Medulla oblongata (tissue), 1 donor: Measurements from ENCODE around the gene TMCO4.
"Not testable (repeated sequence)": the region's sequence is repeated elsewhere in the genome, so short reads cannot be mapped to it uniquely, and the experiment has no call there.

Source experiments
- DNase-seq: peaks from one replicate; pipeline ENCODE4 v3.0.0-alpha.2; 2015; ENCODE audit errors: extremely low spot score

The TMCO4 gene

DNA sequence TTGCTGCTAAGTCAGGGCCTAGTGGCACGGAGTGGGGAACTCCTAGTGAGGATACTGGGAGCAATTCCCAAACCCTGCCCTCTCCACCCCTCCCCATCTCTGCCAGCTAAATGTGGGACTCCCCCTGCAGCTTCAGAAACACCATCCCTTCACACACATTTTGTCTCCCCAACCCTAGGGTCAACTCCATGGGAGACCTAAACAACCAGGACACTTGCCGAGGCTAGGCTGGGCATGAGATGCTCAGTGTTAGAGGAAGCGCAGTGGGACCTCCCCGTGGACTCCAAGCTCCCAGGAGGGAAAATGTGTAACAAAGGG lies 13.9 kb upstream of the TMCO4 start:
- DNase-seq = no peak

DNA sequence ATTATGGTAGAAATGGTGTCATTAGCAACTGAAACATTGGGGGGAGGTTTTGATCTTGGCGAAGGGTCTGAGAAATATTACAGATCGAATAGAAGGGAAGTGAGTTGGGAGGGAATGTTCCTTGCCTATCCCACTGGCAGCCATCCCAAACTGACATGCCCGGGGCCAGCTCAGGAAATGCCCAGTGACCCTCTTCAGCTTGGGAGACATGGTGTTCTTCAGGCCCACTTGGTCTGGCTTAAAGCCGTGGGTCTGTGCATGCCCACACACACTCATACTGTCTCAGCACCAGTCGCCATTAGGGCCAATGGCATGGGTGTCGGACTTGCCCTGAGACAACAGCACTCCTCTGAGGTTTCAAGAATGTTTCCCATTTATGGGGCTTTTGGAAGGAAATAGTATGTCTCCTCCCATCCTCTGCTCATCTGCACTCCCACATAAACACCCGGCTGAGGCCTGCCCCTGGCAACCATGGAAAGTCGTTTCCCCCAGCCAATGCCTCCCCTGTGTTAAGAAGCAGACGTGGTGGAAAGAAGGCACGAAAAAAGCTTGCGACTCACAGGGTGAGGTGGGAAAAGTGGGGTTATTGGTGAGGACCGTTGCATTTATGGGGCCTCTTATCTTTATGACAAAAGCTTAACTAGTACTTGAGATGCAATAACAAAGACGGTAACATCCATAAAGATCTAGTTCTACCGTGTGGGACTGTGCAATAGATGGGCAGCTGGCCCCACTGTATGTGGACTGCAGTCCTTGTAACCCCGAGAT lies 13.3 kb upstream of the TMCO4 start:
- DNase-seq = no peak

DNA sequence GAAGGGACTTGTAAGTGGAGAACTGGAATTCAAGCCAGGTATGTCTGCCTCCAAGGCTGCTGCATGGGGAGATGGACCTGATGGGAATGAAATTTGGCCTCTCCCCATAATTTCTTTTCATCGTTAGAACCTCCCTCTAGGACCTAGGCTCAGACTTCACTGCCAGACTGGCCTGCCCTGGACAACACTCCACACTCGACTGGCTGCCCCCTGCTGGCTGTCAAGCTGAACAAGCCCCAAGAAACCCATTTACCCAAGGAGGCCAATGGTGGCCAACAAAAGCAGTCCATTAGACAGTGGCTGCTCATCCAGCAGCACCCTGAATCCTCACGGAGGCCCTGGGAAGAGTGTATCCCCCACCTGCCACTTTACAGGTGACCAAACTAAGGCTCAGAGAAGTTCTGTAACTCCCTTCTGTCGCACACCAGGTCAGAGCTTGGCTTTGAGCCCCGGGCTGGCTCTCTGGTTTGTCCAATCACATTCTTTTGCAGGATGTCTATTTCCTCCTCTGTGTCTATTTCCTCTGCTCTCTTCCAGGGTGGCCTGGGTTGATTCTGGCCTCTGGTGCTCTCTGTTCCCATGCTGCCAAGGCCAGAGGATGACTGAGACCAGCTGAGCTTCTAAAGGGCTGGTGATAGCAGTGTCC lies 11.6 kb upstream of the TMCO4 start:
- DNase-seq = no peak

DNA sequence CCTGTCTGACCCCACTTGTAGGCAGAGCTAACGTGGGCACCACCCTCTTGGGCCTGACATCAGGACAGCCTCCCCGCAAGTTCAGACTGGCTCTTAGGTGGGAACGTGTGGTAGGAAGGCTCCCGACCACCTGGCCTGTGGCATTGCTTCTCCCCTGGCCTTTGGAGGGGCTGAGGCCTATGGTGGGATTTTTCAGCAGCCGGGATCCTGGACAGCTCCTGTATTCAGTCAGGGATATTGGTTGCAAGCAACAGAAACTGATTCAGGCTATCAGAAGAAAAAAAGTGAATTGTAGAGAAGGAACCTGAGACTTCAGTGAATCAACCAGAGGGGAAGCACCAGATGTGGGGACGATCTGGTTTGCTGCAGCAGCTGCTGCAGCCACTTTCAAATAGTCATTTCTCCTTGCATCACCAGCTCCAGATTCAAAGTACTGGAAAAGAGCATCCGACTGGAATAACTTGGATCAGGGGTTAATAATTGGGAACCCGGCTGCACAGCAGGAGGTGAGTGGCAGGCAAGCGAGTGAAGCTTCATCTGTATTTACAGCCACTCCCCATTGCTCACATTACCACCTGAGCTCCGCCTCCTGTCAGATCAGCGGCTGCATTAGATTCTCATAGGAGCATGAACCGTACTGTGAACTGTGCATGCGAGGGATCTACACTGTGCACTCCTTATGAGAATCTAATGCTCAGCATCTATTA lies 9.5 kb upstream of the TMCO4 start:
- no peak for DNase-seq

DNA sequence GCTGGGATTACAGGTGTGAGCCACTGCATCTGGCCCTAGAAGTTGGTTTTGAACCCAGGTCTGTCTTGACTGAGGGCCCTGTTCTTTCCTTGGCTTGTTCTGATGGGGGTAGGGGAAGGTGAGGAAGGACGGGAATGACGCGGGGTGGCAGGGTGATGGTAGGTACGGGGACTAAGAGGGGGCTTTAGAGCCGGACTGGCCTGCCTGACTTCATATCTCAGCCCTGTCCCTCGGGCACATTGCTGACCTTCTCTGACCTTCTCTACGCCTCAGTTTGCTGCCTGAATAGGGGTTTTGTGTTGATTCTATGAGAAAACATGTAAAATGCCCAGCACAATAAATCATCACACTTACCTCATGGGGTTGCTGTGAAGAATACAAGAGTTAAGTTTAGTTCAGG lies 8.6 kb upstream of the TMCO4 start:
- no peak for DNase-seq

DNA sequence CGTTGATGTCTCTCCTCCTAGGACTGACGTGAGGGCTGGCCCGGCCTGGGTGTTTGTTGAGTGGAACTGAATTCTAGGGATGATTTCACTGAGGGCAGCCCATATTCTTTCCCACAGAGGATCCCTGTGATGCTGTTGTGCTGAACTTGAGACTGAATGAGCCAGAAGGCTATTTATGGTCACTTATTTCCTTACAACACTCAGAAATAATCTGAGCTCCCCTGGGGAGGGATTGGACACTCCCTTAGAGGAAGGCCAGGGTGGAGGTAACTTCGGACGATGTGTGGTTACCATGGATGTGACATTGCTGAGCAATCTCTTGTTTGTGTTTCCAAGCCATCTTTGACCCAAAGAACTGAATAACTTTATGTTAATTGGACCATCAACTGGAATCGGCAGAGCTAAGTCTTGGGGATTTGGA lies 5.1 kb upstream of the TMCO4 start:
- no peak for DNase-seq

DNA sequence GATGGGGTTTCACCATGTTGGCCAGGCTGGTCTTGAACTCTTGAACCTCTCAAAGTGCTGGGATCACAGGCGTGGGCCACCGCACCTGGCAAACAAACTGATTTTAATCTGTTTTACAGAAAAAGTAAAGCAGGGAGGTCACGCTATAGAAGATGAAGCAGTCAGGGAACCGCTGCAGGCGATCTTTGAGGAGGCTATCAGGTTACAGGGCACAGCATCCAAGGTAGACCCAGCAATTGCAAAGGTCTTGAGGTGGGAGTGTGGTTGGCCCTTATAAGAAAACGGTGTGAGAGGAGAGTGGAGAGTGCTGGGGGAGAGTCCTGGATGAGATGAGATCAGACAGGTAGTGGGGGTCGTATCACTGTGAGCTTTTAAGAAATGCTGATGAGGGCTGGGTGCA lies 2.6 kb upstream of the TMCO4 start:
- DNase-seq = no peak

DNA sequence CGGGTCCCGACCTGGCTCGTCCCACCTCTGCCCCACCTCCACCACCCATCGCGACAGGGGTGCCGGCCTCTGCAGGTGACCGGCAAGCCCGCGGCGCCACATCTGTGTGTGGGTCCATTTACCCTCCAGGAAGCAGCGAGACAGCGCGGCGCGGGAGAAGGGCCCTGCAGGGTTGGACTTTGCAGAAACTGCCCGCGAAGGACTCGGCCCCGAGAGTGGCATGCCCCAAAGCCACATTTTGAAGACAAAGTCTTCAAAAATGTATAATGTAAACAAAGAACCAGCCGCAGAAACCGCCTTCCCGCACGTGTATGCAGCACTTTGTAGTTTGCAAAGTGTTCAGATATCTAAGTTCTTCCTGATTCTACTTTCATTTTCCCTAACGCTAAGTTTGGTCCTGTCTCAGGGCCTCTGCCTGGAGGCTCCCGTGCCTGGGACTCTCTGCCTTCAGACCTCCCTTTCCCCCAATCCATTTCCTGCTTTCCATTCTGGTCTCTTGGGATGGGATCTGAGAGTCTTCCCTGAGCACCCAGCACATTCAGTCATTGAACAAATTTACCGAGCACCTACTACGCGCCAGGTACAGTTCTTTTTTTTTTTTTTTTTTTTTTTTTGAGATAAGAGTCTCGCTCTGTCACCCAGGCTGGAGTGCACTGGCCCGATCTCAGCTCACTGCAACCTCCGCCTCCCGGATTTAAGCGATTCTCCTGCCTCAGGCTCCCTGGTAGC lies 524 bp upstream of the TMCO4 start:
- peak; percentile 12 for DNase-seq

DNA sequence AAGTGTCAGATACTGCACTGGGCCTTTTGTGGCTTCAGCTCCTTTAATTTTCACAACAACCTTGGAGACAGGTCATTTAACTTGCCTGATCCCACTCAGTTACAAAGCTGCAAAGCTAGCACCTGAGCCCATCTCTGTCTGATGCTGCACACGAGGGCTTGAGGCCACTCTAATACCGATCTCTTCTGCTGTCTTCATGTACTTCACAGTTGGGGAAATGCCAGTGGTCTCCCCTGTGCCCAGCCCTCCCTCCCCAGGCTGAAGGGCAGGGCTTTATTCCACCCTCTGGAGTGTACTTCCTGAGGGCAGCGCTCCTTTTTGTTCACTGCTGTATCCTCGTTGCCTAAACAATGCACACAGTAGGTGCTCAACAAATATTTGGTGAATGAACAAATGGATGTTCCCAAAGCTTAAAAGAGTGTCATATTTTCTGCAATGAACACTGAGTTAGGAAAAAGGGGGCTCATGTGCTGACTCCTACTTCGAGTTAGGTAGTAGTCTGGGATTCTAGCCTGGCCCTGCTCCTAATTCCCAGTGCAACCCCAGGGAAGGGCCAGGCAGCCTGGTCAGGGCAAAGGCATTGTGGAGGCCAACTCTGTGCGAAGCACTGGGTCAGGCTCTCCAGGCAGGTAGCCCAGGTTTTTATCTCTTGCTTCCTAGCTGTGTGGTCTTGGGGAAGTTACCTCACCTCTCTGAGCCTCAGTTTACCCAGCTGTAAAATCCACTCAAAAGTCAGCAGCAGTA lies 1.1 kb downstream of the TMCO4 start:
- no peak for DNase-seq

DNA sequence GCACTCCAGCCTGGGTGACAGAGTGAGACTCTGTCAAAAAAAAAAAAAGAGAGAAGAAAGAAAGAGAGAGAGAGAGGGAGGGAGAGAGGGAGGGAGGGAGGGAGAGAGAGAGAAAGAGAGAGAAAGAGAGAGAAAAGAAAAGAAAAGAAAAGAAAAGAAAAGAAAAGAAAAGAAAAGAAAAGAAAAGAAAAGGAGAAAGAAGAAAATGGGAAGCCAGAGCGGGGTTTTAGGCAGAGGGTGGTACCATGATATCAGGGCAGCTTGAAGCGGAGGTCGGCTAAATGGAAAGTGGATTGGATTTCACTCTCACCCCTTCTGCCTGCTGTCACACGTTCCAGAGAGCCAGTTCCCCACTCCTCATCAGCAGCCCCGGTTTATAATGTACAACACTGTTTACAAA lies 1.9 kb downstream of the TMCO4 start:
- DNase-seq = no peak

DNA sequence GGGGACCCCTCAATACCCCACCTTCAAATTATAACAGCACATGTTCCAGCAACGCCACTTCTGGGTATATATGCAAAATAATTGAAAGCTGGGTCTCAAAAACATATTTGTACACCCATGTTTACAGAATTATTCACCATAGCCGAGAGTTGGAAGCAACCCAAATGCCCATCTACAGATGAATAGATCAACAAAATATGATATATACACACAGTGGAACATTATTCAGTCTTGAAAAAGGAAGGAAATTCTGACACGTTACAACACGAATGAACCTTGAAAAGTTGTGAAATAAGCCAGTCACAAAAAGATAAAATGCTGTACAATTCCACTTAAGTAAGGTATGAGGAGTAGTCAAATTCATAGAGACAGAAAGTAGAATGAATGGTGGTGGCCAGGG lies 5.1 kb downstream of the TMCO4 start:
- DNase-seq = no peak

DNA sequence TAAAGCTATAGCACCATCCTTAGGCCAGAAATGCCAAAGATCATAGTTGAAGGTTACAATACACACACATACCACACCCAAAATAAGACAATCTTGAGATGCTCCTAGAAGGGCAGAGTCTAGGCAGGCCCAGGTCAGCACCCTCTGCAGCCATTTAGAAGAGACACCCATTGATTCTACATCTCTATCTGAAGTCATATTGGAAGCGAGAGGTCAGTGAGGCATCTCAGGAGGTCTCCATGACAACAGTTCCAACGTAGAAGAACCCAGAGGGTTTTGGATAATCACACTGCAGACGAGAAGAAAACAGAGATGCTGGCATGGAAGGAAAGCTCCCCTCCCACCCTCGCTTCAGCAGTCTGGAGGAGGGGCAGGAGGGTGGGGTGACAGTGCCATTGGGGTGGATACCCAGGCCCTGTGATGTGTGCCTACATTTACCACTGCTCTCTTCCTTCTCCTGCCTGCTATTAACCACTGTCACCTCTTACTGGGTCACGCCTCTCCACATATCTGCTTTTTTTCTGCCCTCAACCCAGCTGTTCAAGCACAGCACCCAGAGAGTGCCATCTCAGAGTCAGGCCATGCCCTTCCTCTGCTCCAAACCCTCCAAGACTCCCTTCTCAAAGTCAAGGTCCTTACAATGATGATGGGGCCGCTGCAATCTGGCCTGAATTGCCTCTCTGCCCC lies 6.2 kb downstream of the TMCO4 start:
- DNase-seq = no peak

DNA sequence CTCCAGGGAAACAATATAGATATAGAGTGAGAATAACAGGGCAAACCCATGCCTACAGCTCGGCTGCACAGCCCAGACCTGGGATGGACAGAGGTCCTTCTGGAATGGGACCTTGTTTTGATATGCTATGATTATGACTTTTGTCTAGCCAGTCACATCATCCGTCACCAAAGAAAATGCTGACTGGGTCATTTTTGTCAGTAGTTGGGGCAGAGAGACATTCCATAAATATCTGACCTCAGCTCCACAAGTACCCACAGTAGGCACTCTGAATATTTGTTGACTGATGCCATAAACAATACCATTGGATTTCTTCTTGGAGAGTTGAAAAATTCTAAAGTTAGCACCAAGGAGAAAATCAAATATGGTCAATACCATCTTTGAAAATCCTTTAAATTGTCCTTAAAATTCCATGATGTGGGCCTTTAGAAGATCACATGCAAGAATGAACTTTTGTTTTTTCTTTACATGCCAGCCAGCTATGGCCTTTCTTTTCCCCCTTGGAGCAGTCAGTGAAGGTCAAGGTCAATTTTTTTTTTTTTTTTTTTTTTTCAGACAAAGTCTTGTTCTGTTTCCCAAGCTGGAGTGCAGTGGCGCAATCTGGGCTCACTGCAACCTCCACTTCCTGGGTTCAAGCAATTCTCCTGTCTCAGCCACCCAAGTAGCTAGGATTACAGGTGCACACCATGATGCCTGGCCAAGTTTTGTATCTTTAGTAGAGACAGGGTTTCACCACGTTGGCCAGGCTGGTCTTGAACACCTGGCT lies 7.3 kb downstream of the TMCO4 start:
- DNase-seq = no peak

DNA sequence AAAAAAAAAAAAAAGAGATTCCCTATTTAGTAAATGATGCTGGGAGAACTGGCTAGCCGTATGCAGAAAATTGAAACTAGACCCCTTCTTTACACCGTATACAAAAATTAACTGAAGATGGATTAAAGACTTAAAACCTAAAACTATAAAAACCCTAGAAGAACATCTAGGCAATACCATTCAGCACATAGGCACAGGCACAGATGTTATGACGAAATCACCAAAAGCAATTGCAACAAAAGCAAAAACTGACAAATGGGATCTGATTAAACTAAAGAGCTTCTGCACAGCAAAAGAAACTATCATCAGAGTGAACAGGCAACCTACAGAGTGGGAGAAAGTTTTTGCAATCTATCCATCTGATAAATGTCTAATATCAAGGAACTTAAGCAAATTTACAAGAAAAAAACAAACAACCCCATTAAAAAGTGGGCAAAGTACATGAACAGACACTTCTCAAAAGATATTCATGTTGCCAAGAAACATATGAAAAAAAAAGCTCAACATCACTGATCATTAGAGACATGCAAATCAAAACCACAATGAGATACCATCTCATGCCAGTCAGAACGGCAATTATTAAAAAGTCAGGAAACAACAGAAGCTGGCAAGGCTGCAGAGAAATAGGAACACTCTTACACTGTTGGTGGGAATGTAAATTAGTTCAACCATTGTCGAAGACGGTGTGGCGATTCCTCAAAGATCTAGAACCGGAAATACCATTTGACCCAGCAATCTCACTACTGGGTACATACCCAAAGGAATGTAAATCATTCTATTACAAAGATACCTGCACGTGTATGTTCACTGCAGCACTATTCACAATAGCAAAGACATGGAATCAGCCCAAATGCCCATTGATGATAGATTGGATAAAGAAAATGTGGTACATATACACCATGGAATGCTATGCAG lies 9.4 kb downstream of the TMCO4 start:
- DNase-seq = not testable (repeated sequence)

DNA sequence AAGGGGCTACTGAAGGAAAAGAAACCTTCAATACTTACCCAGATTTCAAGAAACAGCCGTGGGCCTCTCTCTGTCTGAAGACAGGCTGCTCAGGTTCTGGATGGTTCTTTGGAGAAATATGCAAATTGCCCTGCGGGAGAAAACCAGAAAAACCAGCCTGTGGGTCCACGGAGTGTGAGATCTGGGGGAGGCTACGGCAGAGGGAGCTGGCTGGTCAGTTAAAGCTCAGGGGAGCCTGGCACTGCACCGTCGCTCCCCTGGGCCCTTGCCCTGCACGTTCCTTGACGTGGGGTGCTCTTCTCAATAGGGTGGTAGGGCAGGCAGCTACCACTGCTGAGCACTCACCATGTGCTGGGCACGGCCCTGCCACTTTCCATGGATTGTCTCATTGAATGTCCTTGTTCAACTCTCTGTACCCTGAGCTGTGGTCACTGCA lies 12.7 kb downstream of the TMCO4 start:
- DNase-seq = no peak

DNA sequence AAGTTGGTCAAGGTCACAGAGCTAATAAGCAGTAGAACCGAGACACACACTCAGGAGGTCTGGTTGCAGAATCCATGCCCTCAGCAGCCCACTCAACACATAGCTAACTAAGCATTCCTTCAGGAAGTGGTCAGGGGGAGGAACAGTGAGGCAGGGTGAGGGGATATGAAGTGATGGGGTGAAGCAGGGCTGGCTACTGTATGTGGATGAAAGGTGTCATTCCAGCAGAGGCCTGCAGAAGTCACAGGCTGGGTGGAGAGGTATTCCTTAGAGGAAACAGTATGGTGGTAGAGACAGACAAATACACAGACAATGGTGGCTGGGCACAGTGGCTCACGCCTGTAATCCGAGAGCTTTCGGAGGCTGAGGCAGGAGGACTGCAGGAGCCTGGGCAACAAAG lies 14.1 kb downstream of the TMCO4 start:
- DNase-seq = no peak

DNA sequence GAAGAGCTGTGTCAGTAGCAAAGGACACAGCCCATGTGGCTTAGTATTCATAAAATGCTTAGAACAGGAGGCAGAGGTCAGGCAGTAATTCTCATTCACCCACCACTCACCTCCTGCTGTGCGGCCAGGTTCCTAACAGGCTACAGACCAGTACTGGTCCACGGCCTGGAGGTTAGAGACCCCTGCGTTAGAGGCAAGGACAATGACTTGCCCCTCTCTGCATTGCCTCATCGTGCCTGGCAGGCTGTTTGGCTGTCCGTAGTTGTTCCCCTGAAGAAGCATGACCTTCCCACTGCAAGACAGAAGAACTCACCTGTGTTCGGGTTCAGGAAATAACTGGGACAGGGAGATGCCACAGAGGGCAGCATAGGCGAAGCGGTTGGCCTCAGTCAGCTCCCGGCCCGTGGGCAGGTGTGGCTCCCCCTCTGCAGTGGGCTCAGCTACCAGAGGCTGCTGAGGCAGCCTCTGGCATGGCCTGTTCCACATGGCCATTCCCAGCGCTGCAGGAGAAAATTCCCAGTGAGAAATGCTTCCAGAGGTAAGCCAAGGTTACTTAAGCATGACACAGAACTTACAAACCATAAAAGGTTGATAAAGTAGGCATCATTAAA lies 19.3 kb downstream of the TMCO4 start:
- no peak for DNase-seq

DNA sequence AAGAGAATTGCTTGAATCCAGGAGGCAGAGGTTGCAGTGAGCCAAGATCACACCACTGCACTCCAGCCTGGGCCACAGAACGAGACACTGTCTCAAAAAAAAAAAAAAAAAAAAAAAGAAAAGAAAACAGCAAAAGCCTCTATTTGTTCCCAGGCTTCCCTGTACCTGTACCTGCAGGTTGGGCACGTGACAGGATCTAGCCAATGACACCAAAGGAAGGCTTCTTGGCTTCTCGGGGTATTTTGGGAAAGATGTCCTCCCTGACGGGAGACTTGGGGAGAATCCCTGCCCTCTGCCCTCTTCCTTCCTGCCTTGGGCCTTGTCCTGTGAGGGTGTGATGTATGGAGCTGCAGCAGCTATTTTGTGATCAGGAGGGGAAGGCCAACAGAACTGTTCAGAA lies 22.8 kb downstream of the TMCO4 start:
- DNase-seq = no peak

DNA sequence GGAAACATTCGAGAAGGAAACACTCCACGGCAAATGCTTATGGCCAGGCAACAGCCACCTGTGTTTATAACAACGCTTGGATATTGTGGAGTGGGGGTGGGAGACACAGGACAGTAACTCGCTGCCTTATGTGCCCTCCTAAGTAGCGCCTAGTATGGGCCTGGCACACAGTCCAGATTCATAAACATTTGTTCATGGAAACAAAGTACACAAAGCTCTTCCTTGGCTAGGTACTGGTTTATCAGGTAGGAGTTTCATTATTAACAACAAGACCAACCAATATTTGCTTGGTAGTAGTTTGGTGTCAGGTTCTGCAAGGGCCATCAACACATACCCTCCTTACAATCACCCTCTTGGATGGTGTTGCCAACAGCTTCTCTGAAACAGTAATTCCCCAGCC lies 23.4 kb downstream of the TMCO4 start:
- DNase-seq = no peak
